HT1080 (cell line): ENCODE measurements around the gene OTUD4. TPM values are rescaled to one million over a fixed set of nuclear protein-coding genes. Genes with fewer than 3 reads are reported as not detected.
"Not testable (repeated sequence)": the region's sequence is repeated elsewhere in the genome, so short reads cannot be mapped to it uniquely, and the experiment has no call there.

Source experiments
- DNase-seq: peaks from one replicate; pipeline ENCODE4 v3.0.0-alpha.2; 2015; ENCODE audit warnings: low read depth
- polyA plus RNA-seq, 2 experiments: library from polyadenylated mRNA; depleted of rRNA; stranded (reverse); fragments of >200 nt; gene quantifications; 2 replicates each; pipeline ENCODE4 v1.2.3, GENCODE V29; 2015
- total RNA-seq: library from RNA; depleted of rRNA; stranded (reverse); fragments of >200 nt; shearing (Covaris generic); gene quantifications from 2 replicates; pipeline ENCODE4 v1.2.3, GENCODE V29; 2014; rRNA removed

OTUD4 gene
- total RNA-seq, result 12.8 and 15.8 TPM in 2 replicates
- 23.7 and 32.0 TPM in 2 replicates for polyA plus RNA-seq (2015; cell fraction: cytosol; rRNA removed)
- polyA plus RNA-seq (2015; cell fraction: nucleus; rRNA removed), result 53.2 and 54.9 TPM in 2 replicates

DNA sequence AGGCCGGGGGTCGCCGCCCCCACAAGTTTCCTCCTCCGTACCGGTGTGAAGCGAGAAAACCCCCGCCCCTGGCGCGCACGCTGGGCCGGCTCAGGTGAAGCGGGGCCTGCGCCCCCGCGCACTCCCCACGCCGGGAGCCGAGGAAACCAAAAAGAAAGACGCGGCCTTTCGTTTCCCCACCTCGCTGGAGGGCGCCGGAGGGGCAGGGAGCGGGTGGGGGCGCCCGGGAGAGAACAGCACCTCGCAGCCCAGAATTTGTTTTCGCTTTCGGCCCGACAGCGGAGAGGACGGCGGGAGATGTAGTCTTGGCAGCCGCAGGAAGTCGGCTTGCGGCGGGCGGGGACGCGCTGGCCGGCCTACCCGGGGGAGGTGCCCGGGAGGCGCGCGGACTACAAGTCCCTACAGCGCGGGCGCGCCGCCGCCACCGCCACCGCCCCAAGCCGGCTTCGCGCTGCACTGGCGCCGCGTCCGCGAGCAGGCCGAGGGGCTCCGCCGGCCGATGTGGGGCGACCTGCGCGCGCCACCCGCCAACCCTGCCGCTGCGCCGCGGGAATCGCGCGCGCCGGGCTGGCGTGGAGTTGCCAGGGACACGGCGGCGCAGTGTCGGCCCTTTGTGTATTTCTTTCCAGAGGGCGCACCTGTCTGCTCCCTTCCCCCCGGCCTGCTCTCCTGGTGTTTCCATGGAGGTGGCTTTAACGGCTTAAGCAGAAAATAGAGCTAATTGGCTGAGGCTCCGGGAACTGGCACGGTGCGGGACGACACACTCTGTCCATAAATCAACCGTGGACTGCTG, at the start of gene OTUD4:
Gene OTUD4, minus strand, starts transcription at position 292 of the 793 bp plus-strand sequence. CDS start 616 bp downstream, outside the sequence.
- DNase-seq, result peak; percentile 95

DNA sequence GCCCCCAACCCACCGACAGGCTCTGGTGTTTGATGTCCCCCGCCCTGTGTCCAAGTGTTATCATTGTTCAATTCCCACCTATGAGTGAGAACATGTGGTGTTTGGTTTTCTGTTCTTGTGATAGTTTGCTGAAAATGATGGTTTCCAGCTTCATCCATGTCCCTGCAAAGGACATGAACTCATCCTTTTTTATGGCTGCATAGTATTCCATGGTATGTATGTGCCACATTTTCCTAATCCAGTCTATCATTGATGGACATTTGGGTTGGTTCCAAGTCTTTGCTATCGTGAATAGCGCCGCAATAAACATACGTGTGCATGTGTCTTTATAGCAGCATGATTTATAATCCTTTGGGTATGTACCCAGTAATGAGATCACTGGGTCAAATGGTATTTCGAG, 42.8 kb upstream of the OTUD4 start:
- DNase-seq, result not testable (repeated sequence)

DNA sequence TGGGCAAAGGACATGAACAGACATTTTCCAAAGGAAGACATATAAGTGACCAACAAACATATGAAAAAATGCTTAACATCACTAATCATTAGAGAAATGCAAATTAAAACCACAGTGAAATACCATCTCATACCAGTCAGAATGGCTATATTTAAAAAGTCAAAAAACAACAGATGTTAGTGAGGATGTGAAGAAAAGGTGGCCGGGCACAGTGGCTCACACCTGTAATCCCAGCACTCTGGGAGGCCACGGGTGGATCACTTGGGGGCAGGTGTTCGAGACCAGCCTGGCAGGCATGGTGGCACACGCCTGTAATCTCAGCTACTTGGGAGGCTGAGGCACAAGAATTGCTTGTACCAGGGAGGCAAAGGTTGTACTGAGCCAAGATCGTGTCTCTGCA, 41.1 kb upstream of the OTUD4 start:
- not testable (repeated sequence) for DNase-seq

DNA sequence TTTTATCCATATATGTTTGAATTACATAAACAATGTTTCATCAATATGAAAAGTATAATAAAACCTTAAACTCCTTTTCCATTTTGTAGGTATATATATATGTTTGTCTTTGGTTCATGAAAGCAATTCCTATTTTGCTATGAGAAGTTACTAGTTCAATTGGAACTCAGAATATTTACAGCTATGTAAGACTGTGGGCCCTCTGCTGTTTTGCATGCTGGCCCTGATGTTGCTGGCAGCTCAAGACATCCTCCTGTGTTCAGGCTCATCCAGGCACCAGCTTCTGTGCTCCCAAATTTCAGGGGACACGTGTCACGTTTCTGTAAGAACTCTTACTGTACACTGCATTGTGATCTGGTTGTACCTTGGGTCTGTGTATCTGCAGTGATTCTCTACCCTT, 38.7 kb upstream of the OTUD4 start:
- no peak for DNase-seq

- no peak for DNase-seq
Measured at GRCh38 chr4:145218251-145218650, 37.9 kb upstream of the OTUD4 start.

DNA sequence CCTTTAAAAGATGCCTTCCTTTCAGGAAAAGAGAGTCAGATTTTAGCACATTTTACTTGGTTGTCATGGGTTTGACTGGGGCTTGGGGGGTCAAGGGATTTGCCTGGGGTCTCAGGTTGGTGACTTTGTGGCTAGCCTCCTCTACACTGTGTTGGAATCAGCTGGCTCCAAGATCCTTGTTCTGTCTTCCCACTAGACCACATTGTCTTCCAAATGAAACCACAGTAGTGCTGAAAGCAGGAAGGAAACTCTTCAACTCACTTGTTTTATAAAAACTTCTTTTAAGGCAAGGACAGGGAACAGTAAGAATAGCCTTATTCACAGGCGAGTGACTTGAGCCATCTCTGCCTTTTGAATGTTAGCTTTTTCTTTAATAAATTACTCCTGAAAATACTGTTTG, 37.0 kb upstream of the OTUD4 start:
- DNase-seq, result no peak

DNA sequence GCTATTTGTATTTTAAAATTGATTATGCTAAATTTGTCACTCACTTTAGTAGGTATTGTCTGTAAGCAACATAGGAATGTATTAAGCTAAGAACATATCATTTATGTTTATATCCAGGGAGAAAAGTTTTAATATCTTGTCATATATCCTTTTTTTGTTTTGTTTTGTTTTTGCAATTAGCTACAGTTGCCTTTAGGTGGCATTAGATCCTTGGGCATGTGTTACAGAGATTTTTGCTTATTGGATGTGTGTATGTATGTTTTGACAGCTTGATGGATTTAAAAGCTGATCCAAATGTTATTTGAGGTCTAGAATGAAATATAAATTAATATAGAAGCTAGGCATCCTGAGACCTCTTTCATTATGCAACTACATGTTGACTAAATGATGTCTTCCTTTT, 36.1 kb upstream of the OTUD4 start:
- DNase-seq, result peak; percentile 23

- DNase-seq, result no peak
Measured at GRCh38 chr4:145213245-145213644, 32.9 kb upstream of the OTUD4 start.

- peak; percentile 20 for DNase-seq
Measured at GRCh38 chr4:145207934-145208333, 27.5 kb upstream of the OTUD4 start.

- no peak for DNase-seq
Measured at GRCh38 chr4:145203410-145203809, 23.0 kb upstream of the OTUD4 start.

GRCh38 chr4:145200366-145200765, 20.0 kb upstream of the OTUD4 start:
- no peak for DNase-seq

- DNase-seq, result no peak
Measured at GRCh38 chr4:145199051-145199716, 18.8 kb upstream of the OTUD4 start.

DNA sequence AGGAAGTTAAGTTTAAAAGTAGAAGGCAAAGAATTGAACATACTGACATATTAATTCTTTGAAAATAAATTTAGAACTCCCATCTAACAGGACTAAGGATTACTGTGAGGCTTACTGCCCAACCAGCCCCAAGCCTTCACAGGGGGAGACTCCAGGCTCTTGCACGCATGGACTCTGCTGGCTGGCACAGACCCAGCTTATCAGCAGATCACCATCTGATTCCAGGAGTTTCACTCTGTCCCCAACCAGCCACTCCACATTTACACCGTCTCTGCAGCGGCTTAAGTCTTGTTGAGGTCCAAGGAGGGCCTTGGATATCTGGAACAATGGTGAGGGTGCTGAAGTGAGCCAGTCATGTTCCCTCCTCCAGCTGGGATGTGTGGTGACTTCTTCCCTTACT, 16.4 kb upstream of the OTUD4 start:
- DNase-seq, result no peak

DNA sequence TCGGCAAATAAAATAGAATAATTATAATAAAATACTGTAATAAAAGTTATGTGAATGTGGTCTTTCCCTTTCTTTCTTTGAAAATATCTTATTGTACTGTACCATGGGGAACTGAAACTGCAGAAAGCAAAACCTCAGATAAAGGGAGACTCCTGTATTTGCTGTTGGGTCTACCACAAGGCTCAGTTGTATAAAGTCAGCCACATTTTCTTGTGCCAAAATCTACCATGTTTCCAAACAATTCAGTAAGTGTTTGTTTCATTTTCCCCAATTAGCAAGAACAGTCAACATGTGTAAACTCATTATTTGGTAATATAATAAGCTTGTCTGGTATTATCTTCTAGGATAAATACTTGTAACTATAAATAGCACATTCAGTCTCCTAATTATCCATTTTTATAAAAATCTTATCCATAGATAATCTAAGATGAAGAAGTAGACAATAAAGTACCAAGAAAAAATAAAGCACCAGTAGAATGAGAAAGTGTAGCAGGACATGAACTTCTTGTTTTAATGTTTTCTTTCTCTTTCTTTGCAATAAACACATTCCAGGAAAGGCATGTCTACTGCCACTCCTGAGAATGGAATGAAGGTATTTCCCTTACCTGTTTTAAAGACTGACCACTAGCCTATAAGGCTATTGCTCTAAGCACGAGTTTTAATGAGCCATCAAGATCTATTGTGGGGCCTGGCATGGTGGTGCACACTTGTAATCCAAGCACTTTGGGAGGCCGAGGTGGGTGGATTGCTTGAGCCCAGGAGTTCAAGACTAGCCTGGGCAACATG, 15.0 kb upstream of the OTUD4 start:
- no peak for DNase-seq

DNA sequence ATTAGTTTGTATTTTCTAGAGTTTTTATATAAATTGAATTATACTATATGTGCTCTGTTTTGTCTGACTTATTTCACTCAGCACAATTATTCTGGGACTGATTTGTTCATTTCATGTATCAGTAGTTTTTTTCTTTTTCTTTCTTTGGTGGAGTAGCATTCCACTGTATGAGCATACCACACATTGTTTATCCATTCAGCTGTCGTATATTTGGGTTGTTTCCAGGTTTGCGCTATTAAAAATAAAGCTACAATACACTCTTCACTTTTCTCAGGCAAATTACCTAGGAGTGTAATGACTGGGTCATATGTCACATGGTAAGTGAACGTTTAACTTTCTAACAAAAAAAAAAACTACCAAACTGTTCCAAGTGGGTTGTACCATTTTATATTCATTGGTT, 9.6 kb upstream of the OTUD4 start:
- DNase-seq, result no peak

DNA sequence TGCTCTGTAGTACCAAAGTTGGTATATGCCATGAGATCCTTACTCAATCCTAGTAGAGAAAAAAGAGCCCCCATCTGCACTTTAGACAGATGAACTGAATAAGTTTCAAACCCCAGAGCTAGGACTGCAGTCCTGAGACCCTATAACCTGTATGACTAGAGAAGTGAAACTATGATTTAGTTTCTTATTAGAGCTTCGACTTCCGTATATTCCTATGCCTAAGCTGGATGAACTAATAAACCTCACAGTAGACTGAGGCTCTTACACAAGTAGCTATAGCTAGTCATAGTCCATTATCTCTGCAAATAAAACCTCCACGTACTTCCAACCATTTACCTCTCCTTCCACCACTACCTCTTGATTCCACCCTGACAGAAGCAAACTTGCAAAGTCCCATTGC, 6.3 kb upstream of the OTUD4 start:
- no peak for DNase-seq

DNA sequence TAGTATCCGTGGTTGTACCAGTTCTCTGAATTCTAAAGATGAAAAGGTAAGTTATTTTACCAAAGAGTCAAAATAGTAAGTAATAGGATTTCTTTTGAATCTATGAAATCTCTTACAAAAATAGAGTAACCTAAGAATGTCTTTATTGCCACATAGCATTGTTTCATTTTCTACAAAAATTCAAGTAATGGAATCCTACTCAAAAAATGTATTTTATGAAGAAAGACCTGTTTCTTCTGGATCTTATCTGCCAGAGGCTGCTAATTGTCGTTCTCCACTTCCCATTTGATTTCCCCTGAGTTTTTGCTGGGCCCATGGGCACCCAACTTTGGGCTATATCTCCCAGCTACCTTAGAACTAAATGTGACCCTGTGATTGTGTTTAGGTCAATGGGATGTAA, 3.2 kb upstream of the OTUD4 start:
- no peak for DNase-seq

- peak; percentile 14 for DNase-seq
Measured at GRCh38 chr4:145183023-145183422, 2.6 kb upstream of the OTUD4 start.

DNA sequence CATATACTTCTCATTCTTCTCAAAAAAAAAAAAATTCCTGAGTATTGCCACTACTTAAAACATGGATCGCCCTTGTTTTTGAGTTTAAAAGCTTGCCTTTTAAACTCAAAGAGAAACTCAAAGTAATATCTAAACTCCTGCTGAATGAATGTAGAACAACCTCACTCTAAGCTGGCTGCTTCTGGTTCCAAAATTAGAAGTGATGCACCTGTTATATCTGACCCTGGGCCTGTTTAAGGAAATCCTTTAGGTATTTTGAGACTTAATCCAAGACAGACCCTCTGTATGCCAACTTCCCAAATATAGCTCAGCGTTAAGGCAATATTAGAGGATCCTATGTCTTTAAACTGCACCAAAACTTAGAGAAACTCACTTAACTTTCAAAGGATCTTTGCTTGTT, 1.8 kb upstream of the OTUD4 start:
- no peak for DNase-seq

- no peak for DNase-seq
Measured at GRCh38 chr4:145181091-145181501, 707 bp upstream of the OTUD4 start.

DNA sequence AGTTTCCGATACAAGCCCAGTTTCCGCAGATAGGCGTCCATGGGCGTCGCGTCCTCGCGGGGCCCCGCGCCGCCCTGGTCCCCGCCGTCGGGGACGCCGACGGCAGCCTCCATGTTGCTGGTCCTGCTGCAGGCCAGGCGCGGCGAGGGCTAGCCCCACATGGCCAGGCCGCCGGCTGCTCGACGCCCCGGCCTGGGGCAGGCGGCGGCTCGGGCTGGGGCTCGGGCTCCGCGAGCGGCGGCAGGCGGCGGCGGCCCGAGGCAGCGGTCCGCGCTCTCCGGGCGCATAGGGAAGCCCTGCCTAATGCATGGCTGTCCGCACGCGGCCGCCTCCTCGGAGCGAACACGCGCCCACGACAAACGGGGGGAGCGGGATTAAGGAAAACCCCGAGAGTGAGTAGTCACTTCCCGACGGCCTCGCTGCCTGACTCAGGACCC, 510 bp downstream of the OTUD4 start:
- DNase-seq, result not testable (repeated sequence)
